BJ (cell line): Measurements from ENCODE around the gene ADCY2. TPM values are rescaled to one million over a fixed set of nuclear protein-coding genes. Genes with fewer than 3 reads are reported as not detected.

Experiments used
- CTCF ChIA-PET: fragments of 350-600 bp; formaldehyde crosslinking; extraction: SDS; loops from one replicate; lab custom pipeline; 2021; ENCODE audit warnings: antibody characterized with exemption, inconsistent platforms; lab: Yijun Ruan, JAX
- POLR2A ChIA-PET: fragments of 300-600 bp; sonication (Branson Sonifier 250); formaldehyde crosslinking; extraction: SDS; loops from one replicate; lab custom pipeline; 2021; ENCODE audit warnings: antibody characterized with exemption; lab: Charles Lee
- DNase-seq: peaks from one replicate; pipeline ENCODE4 v3.0.0-alpha.2; 2011; ENCODE audit warnings: low read depth
- H3K27me3 ChIP-seq: 2 replicates; pipeline ENCODE4 v1.6.0; 2011; ENCODE audit warnings: low read length; ENCODE audit not compliant: control insufficient read depth, insufficient read depth
- H3K36me3 ChIP-seq: 2 replicates; pipeline ENCODE4 v1.5.1; 2011; ENCODE audit warnings: low read length; ENCODE audit not compliant: control insufficient read depth, insufficient read depth
- H3K4me3 ChIP-seq: 2 replicates; pipeline ENCODE4 v1.5.1; 2011; ENCODE audit warnings: low read depth, mild to moderate bottlenecking, control low read depth, low read length
- polyA plus RNA-seq: library from polyadenylated mRNA; depleted of rRNA; stranded (reverse); fragments of >200 nt; gene quantifications from 2 replicates; pipeline ENCODE4 v1.2.3, GENCODE V29; 2011
- TF ChIP-seq, protein P1 (sequence below): IDR thresholded peaks from 2 replicates; pipeline ENCODE4 v1.5.1; 2011; ENCODE audit warnings: low read depth, mild to moderate bottlenecking, control low read depth, inconsistent platforms, low read length, moderate library complexity; ENCODE audit not compliant: insufficient read depth

ADCY2 gene
- polyA plus RNA-seq, 1 experiment, result not detected

DNA sequence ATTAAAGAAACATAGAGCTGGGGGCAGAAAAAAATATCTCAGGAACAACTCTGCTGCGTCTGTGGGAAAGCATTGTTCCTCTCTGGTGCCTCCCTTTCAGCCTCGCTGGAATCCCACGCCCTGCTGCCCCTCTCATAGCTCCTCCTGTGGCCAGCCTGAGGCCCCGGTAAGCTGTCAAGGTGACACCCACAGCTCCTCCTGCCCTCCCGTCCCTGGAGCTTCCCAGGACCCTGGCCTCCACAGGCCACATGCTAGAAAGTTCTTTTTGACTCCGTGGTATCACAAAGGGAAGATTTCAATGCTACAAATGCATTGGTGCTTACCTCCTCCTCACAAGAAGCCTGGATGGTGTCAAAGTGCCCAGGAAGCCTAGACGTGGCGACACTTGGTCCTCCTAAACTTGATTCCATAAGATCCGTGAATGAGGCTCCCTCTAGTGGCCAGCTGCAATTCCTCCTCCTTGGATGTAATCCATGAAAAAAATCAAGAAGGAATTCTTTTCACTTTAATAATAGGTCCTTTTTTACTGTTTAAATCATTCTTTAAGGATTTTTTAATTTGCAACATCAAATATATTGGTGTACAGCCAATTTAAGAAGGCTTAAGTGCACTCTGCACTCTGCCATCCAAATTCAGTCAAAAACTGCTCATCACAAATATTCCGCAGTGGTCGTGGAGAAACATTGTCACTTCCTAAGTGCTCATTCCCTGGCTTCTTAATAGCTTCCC is 350.1 kb downstream of the ADCY2 start:
- Histone ChIP-seq H3K36me3 (no peaks in the 10 kb centered on the region), H3K4me3 (no peak overlapping the region), H3K27me3 (no peaks in the 10 kb centered on the region)
- TF ChIP-seq, protein P1, sequence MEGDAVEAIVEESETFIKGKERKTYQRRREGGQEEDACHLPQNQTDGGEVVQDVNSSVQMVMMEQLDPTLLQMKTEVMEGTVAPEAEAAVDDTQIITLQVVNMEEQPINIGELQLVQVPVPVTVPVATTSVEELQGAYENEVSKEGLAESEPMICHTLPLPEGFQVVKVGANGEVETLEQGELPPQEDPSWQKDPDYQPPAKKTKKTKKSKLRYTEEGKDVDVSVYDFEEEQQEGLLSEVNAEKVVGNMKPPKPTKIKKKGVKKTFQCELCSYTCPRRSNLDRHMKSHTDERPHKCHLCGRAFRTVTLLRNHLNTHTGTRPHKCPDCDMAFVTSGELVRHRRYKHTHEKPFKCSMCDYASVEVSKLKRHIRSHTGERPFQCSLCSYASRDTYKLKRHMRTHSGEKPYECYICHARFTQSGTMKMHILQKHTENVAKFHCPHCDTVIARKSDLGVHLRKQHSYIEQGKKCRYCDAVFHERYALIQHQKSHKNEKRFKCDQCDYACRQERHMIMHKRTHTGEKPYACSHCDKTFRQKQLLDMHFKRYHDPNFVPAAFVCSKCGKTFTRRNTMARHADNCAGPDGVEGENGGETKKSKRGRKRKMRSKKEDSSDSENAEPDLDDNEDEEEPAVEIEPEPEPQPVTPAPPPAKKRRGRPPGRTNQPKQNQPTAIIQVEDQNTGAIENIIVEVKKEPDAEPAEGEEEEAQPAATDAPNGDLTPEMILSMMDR, result peak; percentile 87
- DNase-seq, result peak; percentile 3
- ChIA-PET POLR2A (no interaction called here), CTCF (interaction anchor here (0.8 to 5.4 kb wide), 18 partner anchors 9 to 982 kb away, joined by 3 to 38 read pairs (median 4); no protein-coding TSS in a partner anchor)

DNA sequence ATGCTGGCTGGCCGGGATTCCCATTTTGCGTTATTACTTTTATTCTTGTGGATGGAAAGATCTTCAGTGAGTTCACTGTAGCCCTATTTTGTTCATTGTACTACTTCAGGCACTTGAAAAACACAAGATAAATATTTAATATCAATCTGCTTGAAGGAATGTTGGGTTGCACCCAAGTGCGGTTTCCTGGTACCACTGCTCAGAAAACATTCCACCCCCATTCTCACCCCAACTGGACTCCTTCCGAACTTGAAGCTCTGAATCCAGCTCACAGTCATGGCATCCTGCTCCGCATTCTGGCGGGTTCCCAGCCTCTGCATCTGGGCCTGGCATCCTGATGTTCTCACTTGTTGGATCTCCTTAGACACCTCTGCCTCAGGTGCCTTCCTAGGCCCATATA is 351.8 kb downstream of the ADCY2 start:
- Histone ChIP-seq H3K27me3 (no peaks in the 10 kb centered on the region), H3K36me3 (no peaks in the 10 kb centered on the region), H3K4me3 (no peak overlapping the region)
- POLR2A ChIA-PET, result no interaction called here
- TF ChIP-seq, protein P1, result no peak
- CTCF ChIA-PET, result interaction anchor here (1.4 to 1.6 kb wide), 3 partner anchors 73 to 982 kb away, joined by 3 to 5 read pairs (median 3); no protein-coding TSS in a partner anchor
- DNase-seq, result no peak

DNA sequence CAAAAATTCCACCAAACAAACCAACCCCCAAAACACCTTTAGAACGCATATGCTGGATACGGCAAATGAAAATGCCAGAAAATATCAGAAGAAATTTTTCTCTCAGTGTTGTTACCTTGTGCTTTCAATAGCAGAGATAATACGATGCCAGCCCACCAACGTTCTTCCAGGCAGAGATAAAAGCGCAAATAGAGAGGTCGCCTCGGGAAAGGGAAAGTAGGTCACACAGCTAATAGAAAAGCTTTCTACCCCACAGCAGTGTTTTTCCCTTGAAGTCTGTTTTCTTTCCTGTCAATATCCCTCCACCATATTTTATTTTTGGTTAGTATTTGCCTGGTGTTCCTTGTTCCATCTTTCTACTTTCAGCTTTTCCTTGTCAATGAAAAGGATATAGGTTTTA is 353.7 kb downstream of the ADCY2 start:
- Histone ChIP-seq H3K27me3 (no peaks in the 10 kb centered on the region), H3K36me3 (no peaks in the 10 kb centered on the region), H3K4me3 (no peak overlapping the region)
- POLR2A ChIA-PET, result no interaction called here
- DNase-seq, result no peak
- TF ChIP-seq, protein P1, result no peak
- CTCF ChIA-PET, result no interaction called here

DNA sequence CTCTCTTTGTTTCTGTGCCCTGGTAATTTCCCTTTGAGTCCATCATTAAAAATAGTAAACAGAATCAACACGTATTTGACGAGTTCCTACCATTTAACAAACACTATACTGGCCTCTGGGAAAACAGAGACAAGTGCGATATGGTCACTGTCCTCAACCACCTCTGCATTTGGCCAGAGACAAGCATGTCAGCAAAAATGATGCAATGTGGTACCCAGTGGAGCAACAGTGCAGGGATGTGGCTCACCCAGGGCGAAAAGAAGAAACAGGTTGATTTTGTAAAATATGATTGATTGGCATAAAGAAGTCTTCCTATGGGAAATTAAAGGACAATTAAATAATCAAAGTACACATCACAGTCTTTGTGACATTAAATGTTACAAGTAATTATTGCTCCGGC is 355.9 kb downstream of the ADCY2 start:
- POLR2A ChIA-PET, result no interaction called here
- Histone ChIP-seq H3K4me3 (no peak overlapping the region), H3K36me3 (no peaks in the 10 kb centered on the region), H3K27me3 (no peaks in the 10 kb centered on the region)
- CTCF ChIA-PET, result interaction anchor here (0.9 kb wide), 1 partner anchor 91 kb away, joined by 3 read pairs; no protein-coding TSS in a partner anchor
- TF ChIP-seq, protein P1, result no peak
- no peak for DNase-seq

DNA sequence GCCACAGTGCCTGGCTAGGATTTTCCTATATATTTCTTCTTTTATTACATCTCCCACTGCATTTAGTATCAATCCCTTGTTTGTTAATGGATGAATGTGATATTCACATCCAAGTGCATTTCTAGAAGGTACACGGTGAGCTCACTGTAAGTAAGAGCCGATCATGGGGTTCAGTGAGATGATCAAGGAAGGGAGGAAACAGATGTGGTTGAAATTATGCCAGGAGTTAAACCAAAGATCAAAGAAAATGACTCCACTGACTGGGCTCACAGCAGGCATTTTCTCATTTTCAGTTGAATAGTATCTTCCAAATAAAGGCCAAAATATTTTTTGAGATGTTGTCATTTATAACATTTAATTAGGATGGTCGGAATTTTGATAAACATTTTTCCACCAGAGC is 357.2 kb downstream of the ADCY2 start:
- DNase-seq, result no peak
- TF ChIP-seq, protein P1, result no peak
- Histone ChIP-seq H3K36me3 (no peaks in the 10 kb centered on the region), H3K4me3 (no peak overlapping the region), H3K27me3 (no peaks in the 10 kb centered on the region)
- ChIA-PET POLR2A (no interaction called here), CTCF (interaction anchor here (6.1 kb wide), 1 partner anchor 9 kb away, joined by 38 read pairs; no protein-coding TSS in a partner anchor)
